Measurements from ENCODE around the gene RBM19.
"Not testable (repeated sequence)": the region's sequence is repeated elsewhere in the genome, so short reads cannot be mapped to it uniquely, and the experiment has no call there.

Gene RBM19

GRCh38 chr12:113994051-113994450 lies 27.9 kb upstream of the RBM19 start:
- no peak for TF ChIP-seq CTCF (IDR thresholded peaks at IDR 0.05; ENCODE audit: poor library complexity, severe bottlenecking)
- no peaks in the 10 kb centered on the region for H3K27me3 ChIP-seq (ENCODE audit: insufficient read depth, poor library complexity, severe bottlenecking)

GRCh38 chr12:113992751-113993150 lies 26.6 kb upstream of the RBM19 start:
- H3K36me3 ChIP-seq (ENCODE audit: low read depth); H3K27ac ChIP-seq (ENCODE audit: poor library complexity, severe bottlenecking); ATAC-seq (ENCODE audit: low read depth); H3K9me3 ChIP-seq (ENCODE audit: severe bottlenecking); DNase-seq (ENCODE audit: low spot score); H3K4me3 ChIP-seq (ENCODE audit: severe bottlenecking); H3K4me1 ChIP-seq (ENCODE audit: insufficient read depth, poor library complexity, severe bottlenecking); H3K27me3 ChIP-seq (ENCODE audit: insufficient read depth, poor library complexity, severe bottlenecking): not testable (repeated sequence)

More at GRCh38 chr12:113994051-113994450, 27.9 kb upstream of the RBM19 start:
- Histone ChIP-seq H3K27ac (ENCODE audit: poor library complexity, severe bottlenecking) (no peak overlapping the region), H3K9me3 (ENCODE audit: severe bottlenecking) (no peaks in the 10 kb centered on the region), H3K36me3 (ENCODE audit: low read depth) (no peaks in the 10 kb centered on the region), H3K4me1 (ENCODE audit: insufficient read depth, poor library complexity, severe bottlenecking) (no peaks in the 10 kb centered on the region), H3K4me3 (ENCODE audit: severe bottlenecking) (no peak overlapping the region)
- ATAC-seq (ENCODE audit: low read depth) (no peak), DNase-seq (ENCODE audit: low spot score) (no peak)

GRCh38 chr12:113991224-113992044 lies 25.3 kb upstream of the RBM19 start:
- no peaks in the 10 kb centered on the region for H3K36me3 ChIP-seq (ENCODE audit: low read depth)
- H3K4me3 ChIP-seq (ENCODE audit: severe bottlenecking): no peak overlapping the region
- no peaks in the 10 kb centered on the region for H3K9me3 ChIP-seq (ENCODE audit: severe bottlenecking)
- no peak for TF ChIP-seq CTCF (IDR thresholded peaks at IDR 0.05; ENCODE audit: poor library complexity, severe bottlenecking)
- ATAC-seq (ENCODE audit: low read depth) (no peak), DNase-seq (ENCODE audit: low spot score) (no peak)
- H3K4me1 ChIP-seq (ENCODE audit: insufficient read depth, poor library complexity, severe bottlenecking): no peaks in the 10 kb centered on the region
- H3K27ac ChIP-seq (ENCODE audit: poor library complexity, severe bottlenecking): no peak overlapping the region
- no peaks in the 10 kb centered on the region for H3K27me3 ChIP-seq (ENCODE audit: insufficient read depth, poor library complexity, severe bottlenecking)

GRCh38 chr12:113990250-113991223 lies 24.4 kb upstream of the RBM19 start:
- no peak for ATAC-seq (ENCODE audit: low read depth)
- no peaks in the 10 kb centered on the region for H3K4me1 ChIP-seq (ENCODE audit: insufficient read depth, poor library complexity, severe bottlenecking)
- H3K9me3 ChIP-seq (ENCODE audit: severe bottlenecking): no peaks in the 10 kb centered on the region
- no peak for DNase-seq (ENCODE audit: low spot score)
- no peak overlapping the region for H3K4me3 ChIP-seq (ENCODE audit: severe bottlenecking)
- no peaks in the 10 kb centered on the region for H3K27me3 ChIP-seq (ENCODE audit: insufficient read depth, poor library complexity, severe bottlenecking)
- no peak overlapping the region for H3K27ac ChIP-seq (ENCODE audit: poor library complexity, severe bottlenecking)
- no peaks in the 10 kb centered on the region for H3K36me3 ChIP-seq (ENCODE audit: low read depth)
- no peak for TF ChIP-seq CTCF (IDR thresholded peaks at IDR 0.05; ENCODE audit: poor library complexity, severe bottlenecking)

- Histone ChIP-seq H3K4me3 (ENCODE audit: severe bottlenecking) (no peak overlapping the region), H3K4me1 (ENCODE audit: insufficient read depth, poor library complexity, severe bottlenecking) (no peaks in the 10 kb centered on the region), H3K36me3 (ENCODE audit: low read depth) (no peaks in the 10 kb centered on the region), H3K27ac (ENCODE audit: poor library complexity, severe bottlenecking) (no peak overlapping the region), H3K27me3 (ENCODE audit: insufficient read depth, poor library complexity, severe bottlenecking) (no peaks in the 10 kb centered on the region), H3K9me3 (ENCODE audit: severe bottlenecking) (no peaks in the 10 kb centered on the region)
- TF ChIP-seq CTCF (IDR thresholded peaks at IDR 0.05; ENCODE audit: poor library complexity, severe bottlenecking): no peak
- no peak for ATAC-seq (ENCODE audit: low read depth)
- no peak for DNase-seq (ENCODE audit: low spot score)
Observed at GRCh38 chr12:113988976-113989375, 22.9 kb upstream of the RBM19 start.

Data from RWPE2 (cell line).